Measurements from ENCODE around the gene PLA2G2D.

Gene PLA2G2D

DNA sequence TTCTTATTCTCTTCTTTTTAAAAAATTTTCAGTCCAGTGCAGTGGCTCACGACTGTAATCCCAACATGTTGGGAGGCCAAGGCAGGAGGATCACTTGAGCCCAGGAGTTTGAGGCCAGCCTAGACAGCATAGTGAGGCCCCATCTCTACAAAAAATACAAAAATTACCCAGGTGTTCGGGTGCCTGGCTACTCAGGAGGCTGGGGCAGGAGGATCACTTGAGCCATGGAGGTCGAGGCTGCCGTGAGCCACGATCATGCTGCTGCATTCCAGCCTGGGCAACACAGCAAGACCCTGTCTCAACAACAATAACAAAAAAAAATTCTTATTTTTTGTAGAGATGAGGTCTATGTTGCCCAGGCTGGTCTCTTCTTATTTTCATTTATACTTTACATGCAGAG lies 7.9 kb downstream of the PLA2G2D start:
- POLR2A ChIA-PET, result no interaction called here
- H3K4me1 ChIP-seq (ENCODE audit: control insufficient read depth, insufficient read depth, low read length), result no peaks in the 10 kb centered on the region
- no peaks in the 10 kb centered on the region for H3K9me3 ChIP-seq (ENCODE audit: control insufficient read depth, insufficient read depth, low read depth, low read length)
- H3K27ac ChIP-seq (ENCODE audit: extremely low read depth, low read depth, low read length), result no peak overlapping the region
- H3K36me3 ChIP-seq (ENCODE audit: control insufficient read depth in 2 of 2, insufficient read depth in 1 of 2, low read length in 2 of 2), result no peaks in the 10 kb centered on the region
- CTCF ChIA-PET, result no interaction called here
- TF ChIP-seq, protein P1, sequence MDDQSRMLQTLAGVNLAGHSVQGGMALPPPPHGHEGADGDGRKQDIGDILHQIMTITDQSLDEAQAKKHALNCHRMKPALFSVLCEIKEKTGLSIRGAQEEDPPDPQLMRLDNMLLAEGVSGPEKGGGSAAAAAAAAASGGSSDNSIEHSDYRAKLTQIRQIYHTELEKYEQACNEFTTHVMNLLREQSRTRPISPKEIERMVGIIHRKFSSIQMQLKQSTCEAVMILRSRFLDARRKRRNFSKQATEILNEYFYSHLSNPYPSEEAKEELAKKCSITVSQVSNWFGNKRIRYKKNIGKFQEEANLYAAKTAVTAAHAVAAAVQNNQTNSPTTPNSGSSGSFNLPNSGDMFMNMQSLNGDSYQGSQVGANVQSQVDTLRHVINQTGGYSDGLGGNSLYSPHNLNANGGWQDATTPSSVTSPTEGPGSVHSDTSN (CRISPR knock-in tag; IDR thresholded peaks at IDR 0.05), result no peak
- TF ChIP-seq FEZF1 (tag by site-specific recombination; IDR thresholded peaks at IDR 0.05) (no peak), ZNF157 (tag by site-specific recombination; IDR thresholded peaks at IDR 0.05) (no peak), ZNF629 (tag by site-specific recombination; IDR thresholded peaks at IDR 0.05) (no peak), ZNF704 (tag by site-specific recombination; IDR thresholded peaks at IDR 0.05) (no peak), ZNF76 (tag by site-specific recombination; IDR thresholded peaks at IDR 0.05; ENCODE audit: borderline replicate concordance, low read depth) (no peak)
- TF ChIP-seq, protein P2, sequence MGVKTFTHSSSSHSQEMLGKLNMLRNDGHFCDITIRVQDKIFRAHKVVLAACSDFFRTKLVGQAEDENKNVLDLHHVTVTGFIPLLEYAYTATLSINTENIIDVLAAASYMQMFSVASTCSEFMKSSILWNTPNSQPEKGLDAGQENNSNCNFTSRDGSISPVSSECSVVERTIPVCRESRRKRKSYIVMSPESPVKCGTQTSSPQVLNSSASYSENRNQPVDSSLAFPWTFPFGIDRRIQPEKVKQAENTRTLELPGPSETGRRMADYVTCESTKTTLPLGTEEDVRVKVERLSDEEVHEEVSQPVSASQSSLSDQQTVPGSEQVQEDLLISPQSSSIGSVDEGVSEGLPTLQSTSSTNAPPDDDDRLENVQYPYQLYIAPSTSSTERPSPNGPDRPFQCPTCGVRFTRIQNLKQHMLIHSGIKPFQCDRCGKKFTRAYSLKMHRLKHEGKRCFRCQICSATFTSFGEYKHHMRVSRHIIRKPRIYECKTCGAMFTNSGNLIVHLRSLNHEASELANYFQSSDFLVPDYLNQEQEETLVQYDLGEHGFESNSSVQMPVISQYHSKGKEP (tag by site-specific recombination; IDR thresholded peaks at IDR 0.05), result no peak
- no peak overlapping the region for H3K4me3 ChIP-seq (ENCODE audit: low read depth, low read length)

- CTCF ChIA-PET, result interaction anchor here (0.6 kb wide), 1 partner anchor 9 kb away, joined by 3 read pairs; no protein-coding TSS in a partner anchor
- no peaks in the 10 kb centered on the region for H3K36me3 ChIP-seq (ENCODE audit: control insufficient read depth in 2 of 2, insufficient read depth in 1 of 2, low read length in 2 of 2)
- H3K9me3 ChIP-seq (ENCODE audit: control insufficient read depth, insufficient read depth, low read depth, low read length), result no peaks in the 10 kb centered on the region
- H3K27ac ChIP-seq (ENCODE audit: extremely low read depth, low read depth, low read length), result no peak overlapping the region
- TF ChIP-seq ZEB2 (tag by site-specific recombination; IDR thresholded peaks at IDR 0.05) (no peak), TRIM28 (IDR thresholded peaks at IDR 0.05; ENCODE audit: borderline replicate concordance, low read length) (no peak), ZNF391 (tag by site-specific recombination; IDR thresholded peaks at IDR 0.05; ENCODE audit: borderline replicate concordance, low read depth) (no peak), SCRT2 (tag by site-specific recombination; IDR thresholded peaks at IDR 0.05) (no peak), YY2 (tag by site-specific recombination; IDR thresholded peaks at IDR 0.05) (no peak), ZNF426 (tag by site-specific recombination; IDR thresholded peaks at IDR 0.05) (no peak), SP7 (tag by site-specific recombination; IDR thresholded peaks at IDR 0.05) (no peak), ZNF311 (tag by site-specific recombination; IDR thresholded peaks at IDR 0.05; ENCODE audit: borderline replicate concordance) (no peak), KLF17 (tag by site-specific recombination; IDR thresholded peaks at IDR 0.05) (no peak), OSR2 (tag by site-specific recombination; IDR thresholded peaks at IDR 0.05) (no peak), PRDM4 (tag by site-specific recombination; IDR thresholded peaks at IDR 0.05) (no peak), SP2 (tag by site-specific recombination; IDR thresholded peaks at IDR 0.05) (no peak)
- TF ChIP-seq, protein P3, sequence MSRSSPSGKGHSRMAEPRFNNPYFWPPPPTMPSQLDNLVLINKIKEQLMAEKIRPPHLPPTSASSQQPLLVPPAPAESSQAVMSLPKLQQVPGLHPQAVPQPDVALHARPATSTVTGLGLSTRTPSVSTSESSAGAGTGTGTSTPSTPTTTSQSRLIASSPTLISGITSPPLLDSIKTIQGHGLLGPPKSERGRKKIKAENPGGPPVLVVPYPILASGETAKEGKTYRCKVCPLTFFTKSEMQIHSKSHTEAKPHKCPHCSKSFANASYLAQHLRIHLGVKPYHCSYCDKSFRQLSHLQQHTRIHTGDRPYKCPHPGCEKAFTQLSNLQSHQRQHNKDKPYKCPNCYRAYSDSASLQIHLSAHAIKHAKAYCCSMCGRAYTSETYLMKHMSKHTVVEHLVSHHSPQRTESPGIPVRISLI (tag by site-specific recombination; IDR thresholded peaks at IDR 0.05), result no peak
- H3K4me3 ChIP-seq (ENCODE audit: low read depth, low read length), result no peak overlapping the region
- POLR2A ChIA-PET, result no interaction called here
- H3K4me1 ChIP-seq (ENCODE audit: control insufficient read depth, insufficient read depth, low read length), result no peaks in the 10 kb centered on the region
Observed at GRCh38 chr1:20110679-20111078, 8.7 kb downstream of the PLA2G2D start.

Measured in HEK293 (cell line).